K562 (cell line): Measurements from ENCODE around the gene SPTY2D1. TPM values are rescaled to one million over a fixed set of nuclear protein-coding genes. Genes with fewer than 3 reads are reported as not detected.
A peak's percentile ranks its signal among the peaks of the same experiment; 100 is the strongest.

Source experiments
- ATAC-seq: fragments of 200-7000 bp; cut with Tn5 transposase; 3 replicates; pipeline ENCODE4 v1.9.1; 2020; ENCODE audit warnings: moderate library complexity
- BruUV-seq: library from RNA; stranded (reverse); fragments of 400-500 nt; replicated peaks from 2 replicates; lab custom pipeline; 2021; lab: Mats Ljungman, UMichigan
- CTCF ChIA-PET: fragments of 300-600 bp; formaldehyde crosslinking; extraction: SDS; loops from one replicate; lab custom pipeline; 2021; ENCODE audit warnings: low intra/inter-chr PET ratio; lab: Yijun Ruan, JAX
- POLR2A ChIA-PET: fragments of 300-600, 350-650 bp; sonication (Branson Sonifier 250); formaldehyde crosslinking; extraction: SDS; loops from one replicate; lab custom pipeline; 2021; ENCODE audit warnings: antibody characterized with exemption, inconsistent platforms; lab: Yijun Ruan, JAX
- DNase-seq, 4 experiments: peaks; one replicate each; pipeline versions ENCODE4 v3.0.0 to v3.0.0-alpha.2; 2011 to 2018; ENCODE audit warnings: low spot score in 3 of 4, mixed read lengths in 3 of 4; ENCODE audit errors: extremely low read depth in 1 of 4
- FAIRE-seq: peaks from 2 replicates; lab custom pipeline; 2011; peaks lifted over from hg19 to GRCh38; lab: Jason Lieb, UNC
- H2AFZ ChIP-seq: 2 replicates; pipeline ENCODE4 v1.6.0; 2011; ENCODE audit warnings: low read depth, low read length, control low read depth, inconsistent platforms
- H3K27ac ChIP-seq: fragments of 200-600 bp; 3 replicates; pipeline ENCODE4 v1.8.0; 2011; ENCODE audit warnings: low read depth, mild to moderate bottlenecking, control low read depth, inconsistent platforms, low read length, moderate library complexity, mixed read lengths; ENCODE audit errors: extremely low read depth
- H3K27me3 ChIP-seq, 2 experiments: fragments of 300-600 bp in 1 of 2; 2 replicates in 1 of 2; 3 replicates in 1 of 2; pipeline versions ENCODE4 v1.6.0 to v1.8.0; 2011; ENCODE audit warnings: inconsistent platforms in 2 of 2, low read length in 2 of 2, mild to moderate bottlenecking in 1 of 2, mixed read lengths in 1 of 2, moderate library complexity in 1 of 2; ENCODE audit not compliant: control insufficient read depth in 2 of 2, insufficient read depth in 2 of 2
- H3K36me3 ChIP-seq: fragments of 300-600 bp; 3 replicates; pipeline ENCODE4 v1.8.0; 2011; ENCODE audit warnings: mild to moderate bottlenecking, low read length, inconsistent platforms; ENCODE audit not compliant: control insufficient read depth, insufficient read depth
- H3K4me1 ChIP-seq, 2 experiments: fragments of 200-600 bp in 1 of 2; replicated peaks in 1 of 2; 2 replicates in 1 of 2; 3 replicates in 1 of 2; pipeline versions ENCODE4 v1.5.1 to v1.8.0; 2011; ENCODE audit warnings: inconsistent platforms in 2 of 2, low read length in 2 of 2, mild to moderate bottlenecking in 1 of 2, mixed read lengths in 1 of 2, moderate library complexity in 1 of 2; ENCODE audit not compliant: control insufficient read depth in 2 of 2, insufficient read depth in 2 of 2
- H3K4me2 ChIP-seq: 2 replicates; pipeline ENCODE4 v1.6.1; 2011; ENCODE audit warnings: low read length, control low read depth, inconsistent platforms, mixed read lengths; ENCODE audit not compliant: insufficient read depth
- H3K4me3 ChIP-seq: fragments of 200-600 bp; sonication (generic), shearing (Covaris generic); 2 replicates; pipeline ENCODE4 v1.5.1; 2016; ENCODE audit warnings: control low read depth, inconsistent platforms
- H3K79me2 ChIP-seq: fragments of 200-600 bp; 3 replicates; pipeline ENCODE4 v1.8.0; 2011; ENCODE audit warnings: low read length, inconsistent platforms; ENCODE audit not compliant: control insufficient read depth, insufficient read depth
- H3K9ac ChIP-seq, 2 experiments: 2 replicates each; pipeline versions ENCODE4 v1.6.0 to v1.6.1; 2011; ENCODE audit warnings: low read depth in 2 of 2, low read length in 2 of 2, control low read depth in 1 of 2, inconsistent platforms in 1 of 2, mild to moderate bottlenecking in 1 of 2, mixed read lengths in 1 of 2; ENCODE audit not compliant: insufficient read depth in 1 of 2
- H3K9me1 ChIP-seq: one replicate; pipeline ENCODE4 v1.6.0; 2011; ENCODE audit warnings: inconsistent platforms, mild to moderate bottlenecking, low read length, moderate library complexity; ENCODE audit not compliant: control insufficient read depth, insufficient read depth
- H3K9me3 ChIP-seq: replicated peaks from 2 replicates; pipeline ENCODE4 v1.5.1; 2011; ENCODE audit warnings: low read depth, low read length, inconsistent platforms; ENCODE audit not compliant: control insufficient read depth, insufficient read depth
- H4K20me1 ChIP-seq: replicated peaks from 2 replicates; pipeline ENCODE4 v1.6.1; 2011; ENCODE audit warnings: low read length, inconsistent platforms, mixed read lengths; ENCODE audit not compliant: control insufficient read depth, insufficient read depth
- HNRNPLL ChIP-seq: fragments of 200-400 bp; formaldehyde crosslinking; IDR thresholded peaks from 2 replicates; pipeline ENCODE4 v1.6.1; 2017; ENCODE audit warnings: low read length, low read depth, mild to moderate bottlenecking; ENCODE audit not compliant: poor library complexity, severe bottlenecking
- MTF1 ChIP-seq: fragments of 250-450 bp; sonication (Bioruptor Pico); IDR thresholded peaks from 2 replicates; pipeline ENCODE4 v1.9.0; 2021; ENCODE audit warnings: moderate library complexity, mild to moderate bottlenecking, inconsistent platforms, borderline replicate concordance
- NFYB ChIP-seq: IDR thresholded peaks from 2 replicates; pipeline ENCODE4 v1.6.1; 2011; ENCODE audit warnings: mild to moderate bottlenecking, moderate library complexity; ENCODE audit not compliant: insufficient read length; ENCODE audit errors: extremely low read depth
- SLC30A9 ChIP-seq: fragments of 250-450 bp; sonication (Bioruptor Pico); IDR thresholded peaks from 2 replicates; pipeline ENCODE4 v1.8.0; 2022; ENCODE audit warnings: mild to moderate bottlenecking, moderate library complexity
- SREBF2 ChIP-seq: sonication (generic); formaldehyde crosslinking; IDR thresholded peaks from 2 replicates; pipeline ENCODE4 v1.4.0; 2020; ENCODE audit warnings: mild to moderate bottlenecking, missing genetic modification reagents
- STAT5A ChIP-seq: IDR thresholded peaks from 2 replicates; pipeline ENCODE4 v1.6.1; 2012; ENCODE audit warnings: low read length, inconsistent platforms, borderline replicate concordance
- TFAM ChIP-seq: fragments of 250-450 bp; sonication (Bioruptor Pico); conservative IDR thresholded peaks from 2 replicates; pipeline ENCODE4 v1.5.0; 2021; ENCODE audit warnings: mild to moderate bottlenecking, moderate library complexity
- ZC3H8 ChIP-seq: fragments of 450-650 bp; IDR thresholded peaks from 2 replicates; pipeline ENCODE4 v1.6.1; 2017
- ZFP1 ChIP-seq: fragments of 450-650 bp; formaldehyde crosslinking; IDR thresholded peaks from 2 replicates; pipeline ENCODE4 v1.4.0; 2020; ENCODE audit warnings: mild to moderate bottlenecking, mixed read lengths
- ZKSCAN1 ChIP-seq: fragments of 150-350 bp; IDR thresholded peaks from 2 replicates; pipeline ENCODE4 v1.6.1; 2016; ENCODE audit warnings: low read depth, low read length
- ZNF695 ChIP-seq: fragments of 450-650 bp; formaldehyde crosslinking; IDR thresholded peaks from 2 replicates; pipeline ENCODE4 v1.4.0; 2020; ENCODE audit warnings: mild to moderate bottlenecking, moderate library complexity
- ZNF717 ChIP-seq: fragments of 250-450 bp; sonication (Bioruptor Pico); IDR thresholded peaks from 2 replicates; pipeline ENCODE4 v1.5.0; 2021
- ZSCAN29 ChIP-seq: fragments of 450-650 bp; IDR thresholded peaks from 2 replicates; pipeline ENCODE4 v1.6.1; 2017
- WGBS: fragments of 100-300 bp; shearing (Covaris generic); methylation state at CpG from one replicate; pipeline ENCODE4 v1.1.6; 2016; ENCODE audit warnings: low coverage, mixed read lengths; ENCODE audit not compliant: insufficient coverage; ENCODE audit errors: missing lambda C conversion rate; 5-methylcytosine and 5-hydroxymethylcytosine counted together
- in situ Hi-C: fragments of 300-500 bp; cut with MboI; formaldehyde crosslinking; loops from 4 replicates; pipeline ENCODE4 v1.15.0; 2018; ENCODE audit warnings: inconsistent platforms, mixed read lengths
- intact Hi-C: fragments of 100-400 bp; cut with micrococcal nuclease; formaldehyde crosslinking; loops from 2 replicates; pipeline ENCODE4 v1.14.2; 2022
- polyA plus RNA-seq, 8 experiments: library from polyadenylated mRNA; depleted of rRNA in 4 of 8; stranded (reverse) in 5 of 8; unstranded in 3 of 8; fragments of >200 nt; fragmentation: Nextera tagmentation in 2 of 8; fragmentation: Illumina TruSeq in 1 of 8; extraction: Ambion mirVana in 2 of 8; extraction: Trizol in 1 of 8; gene quantifications; 2 replicates each; pipeline versions ENCODE4 v1.2.1 to v1.2.3, GENCODE V29; 2011 to 2014; ENCODE audit warnings: inconsistent platforms in 1 of 8, missing spikeins in 1 of 8
- total RNA-seq, 7 experiments: library from RNA; depleted of rRNA in 6 of 7; stranded (reverse); fragments of >200 nt in 6 of 7; fragmentation: Illumina TruSeq in 2 of 7; extraction: Trizol in 2 of 7; gene quantifications; 2 replicates each; pipeline versions ENCODE4 v1.2.1 to v1.2.3, GENCODE V29; 2011 to 2021; ENCODE audit warnings: low replicate concordance in 1 of 7
- TF ChIP-seq, protein P1 (sequence below): sonication (generic); formaldehyde crosslinking; IDR thresholded peaks from 2 replicates; pipeline ENCODE4 v1.8.0; 2022; ENCODE audit warnings: mild to moderate bottlenecking, missing genetic modification reagents
- TF ChIP-seq, protein P2 (sequence below): fragments of 200-800 bp; sonication (Bioruptor generic); IDR thresholded peaks from 2 replicates; pipeline ENCODE4 v1.6.1; 2017; ENCODE audit warnings: missing genetic modification characterization, missing compliant biosample characterization
- TF ChIP-seq, protein P3 (sequence below): IDR thresholded peaks from 2 replicates; pipeline ENCODE4 v1.6.1; 2014; ENCODE audit warnings: antibody characterized with exemption

The SPTY2D1 gene
- total and polyA plus RNA-seq, 9 of the 15 experiments (the other 6 are each of a cell fraction or from before 2014, with no cell fraction given): 3.2 to 32.1 (median 12.9) TPM

DNA sequence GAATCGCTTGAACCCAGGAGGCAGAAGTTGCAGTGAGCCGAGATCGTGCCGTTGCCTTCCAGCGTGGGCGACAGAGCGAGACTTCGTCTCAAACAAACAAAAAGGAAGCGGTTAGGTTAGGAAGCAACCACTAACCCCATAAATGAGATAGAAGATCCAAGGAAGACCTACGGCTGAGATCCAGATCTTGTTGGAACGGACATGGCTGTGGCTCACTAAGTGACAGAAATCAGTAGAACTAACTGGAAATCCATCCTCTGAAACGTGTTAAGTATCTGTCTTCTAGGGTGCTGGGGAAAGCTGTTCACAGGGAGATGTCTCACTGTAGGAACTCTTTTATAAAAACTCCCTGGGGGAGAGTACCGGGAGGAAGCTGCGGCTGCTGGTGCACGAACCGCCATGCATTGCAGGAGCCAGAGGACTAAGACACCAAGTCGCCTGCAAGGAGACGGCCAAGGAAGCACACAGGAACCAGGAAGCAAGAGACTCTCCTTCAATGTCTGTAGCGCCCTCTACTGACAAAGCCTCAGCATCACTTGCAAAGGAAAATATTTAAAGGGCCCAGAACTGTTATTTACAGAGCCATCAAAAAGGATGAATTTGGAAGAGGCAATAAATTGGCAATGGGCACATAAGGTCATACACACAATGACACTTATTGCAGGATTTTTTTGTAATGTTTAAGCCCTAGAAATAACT is 16.9 kb upstream of the SPTY2D1 start (continued):
- TF ChIP-seq, protein P1, sequence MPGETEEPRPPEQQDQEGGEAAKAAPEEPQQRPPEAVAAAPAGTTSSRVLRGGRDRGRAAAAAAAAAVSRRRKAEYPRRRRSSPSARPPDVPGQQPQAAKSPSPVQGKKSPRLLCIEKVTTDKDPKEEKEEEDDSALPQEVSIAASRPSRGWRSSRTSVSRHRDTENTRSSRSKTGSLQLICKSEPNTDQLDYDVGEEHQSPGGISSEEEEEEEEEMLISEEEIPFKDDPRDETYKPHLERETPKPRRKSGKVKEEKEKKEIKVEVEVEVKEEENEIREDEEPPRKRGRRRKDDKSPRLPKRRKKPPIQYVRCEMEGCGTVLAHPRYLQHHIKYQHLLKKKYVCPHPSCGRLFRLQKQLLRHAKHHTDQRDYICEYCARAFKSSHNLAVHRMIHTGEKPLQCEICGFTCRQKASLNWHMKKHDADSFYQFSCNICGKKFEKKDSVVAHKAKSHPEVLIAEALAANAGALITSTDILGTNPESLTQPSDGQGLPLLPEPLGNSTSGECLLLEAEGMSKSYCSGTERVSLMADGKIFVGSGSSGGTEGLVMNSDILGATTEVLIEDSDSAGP (CRISPR knock-in tag): peak; percentile 86
- TF ChIP-seq ZC3H8 (no peak), ZKSCAN1 (no peak), TFAM (CRISPR knock-in tag) (no peak)

DNA sequence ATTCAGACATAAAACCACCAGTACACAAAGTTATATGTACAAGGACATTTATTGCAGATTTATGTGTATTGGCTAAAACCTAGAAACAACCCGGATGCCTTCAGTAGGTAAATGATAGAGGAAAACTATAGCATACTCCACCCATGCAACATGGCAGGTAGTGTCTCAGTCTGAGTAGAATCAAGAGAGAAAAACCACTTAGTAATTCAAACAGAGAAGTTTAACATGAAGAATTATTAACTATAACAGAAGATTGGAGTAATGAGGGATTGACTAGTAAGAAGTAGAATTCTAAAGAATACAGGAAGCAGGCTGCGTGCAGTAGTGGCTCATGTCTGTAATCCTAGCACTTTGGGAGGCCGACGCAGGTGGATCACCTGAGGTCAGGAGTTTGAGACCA is 16.2 kb upstream of the SPTY2D1 start:
- in situ Hi-C loops: loop anchor here (10.0 kb wide), 1 partner anchor 396 kb away; no protein-coding TSS in a partner anchor
- FAIRE-seq: no peak
- peak overlapping the region; percentile 58; the same call in 1 of the 2 replicates for H3K4me2 ChIP-seq
- no peak for ATAC-seq
- H3K9me3 ChIP-seq: 0 out of 2 replicates have a peak, but pooled peaks cover 2% of the 10 kb centered on the region
- CTCF ChIA-PET: interaction anchor here (0.5 to 1.3 kb wide), 2 partner anchors 110 to 118 kb away, joined by 3 to 9 read pairs; no protein-coding TSS in a partner anchor
- H3K9me1 ChIP-seq: no peaks in the 10 kb centered on the region
- peak overlapping the region; percentile 98 for H2AFZ ChIP-seq
- no TSS peak for BruUV-seq
- no peaks in the 10 kb centered on the region for H3K27me3 ChIP-seq
- POLR2A ChIA-PET: interaction anchor here (0.6 to 1.7 kb wide), 4 partner anchors 17 to 406 kb away, joined by 3 read pairs; no protein-coding TSS in a partner anchor
- DNase-seq: no peak
- H4K20me1 ChIP-seq: no peaks in the 10 kb centered on the region
- H3K4me3 ChIP-seq: no peak overlapping the region
- H3K36me3 ChIP-seq: no peaks in the 10 kb centered on the region
- 70% methylated on average over 4 of the region's 4 CpGs for WGBS
- intact Hi-C loops: no loop called here
- no peak overlapping the region for H3K9ac ChIP-seq
- H3K27ac ChIP-seq: peak overlapping the region; percentile 25; the same call in 1 of the 3 replicates
- no peaks in the 10 kb centered on the region for H3K79me2 ChIP-seq
- H3K4me1 ChIP-seq: peaks cover 6 to 14% of the 10 kb centered on the region in 2 experiments
- TF ChIP-seq ZSCAN29 (no peak), ZNF695 (CRISPR knock-in tag) (no peak), ZFP1 (CRISPR knock-in tag) (no peak), SLC30A9 (no peak), MTF1 (CRISPR knock-in tag) (no peak), STAT5A (no peak), SREBF2 (CRISPR knock-in tag) (no peak), ZNF717 (no peak), NFYB (no peak), HNRNPLL (no peak)
- TF ChIP-seq, protein P2, sequence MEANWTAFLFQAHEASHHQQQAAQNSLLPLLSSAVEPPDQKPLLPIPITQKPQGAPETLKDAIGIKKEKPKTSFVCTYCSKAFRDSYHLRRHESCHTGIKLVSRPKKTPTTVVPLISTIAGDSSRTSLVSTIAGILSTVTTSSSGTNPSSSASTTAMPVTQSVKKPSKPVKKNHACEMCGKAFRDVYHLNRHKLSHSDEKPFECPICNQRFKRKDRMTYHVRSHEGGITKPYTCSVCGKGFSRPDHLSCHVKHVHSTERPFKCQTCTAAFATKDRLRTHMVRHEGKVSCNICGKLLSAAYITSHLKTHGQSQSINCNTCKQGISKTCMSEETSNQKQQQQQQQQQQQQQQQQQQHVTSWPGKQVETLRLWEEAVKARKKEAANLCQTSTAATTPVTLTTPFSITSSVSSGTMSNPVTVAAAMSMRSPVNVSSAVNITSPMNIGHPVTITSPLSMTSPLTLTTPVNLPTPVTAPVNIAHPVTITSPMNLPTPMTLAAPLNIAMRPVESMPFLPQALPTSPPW (CRISPR knock-in tag): no peak
- TF ChIP-seq, protein P3, sequence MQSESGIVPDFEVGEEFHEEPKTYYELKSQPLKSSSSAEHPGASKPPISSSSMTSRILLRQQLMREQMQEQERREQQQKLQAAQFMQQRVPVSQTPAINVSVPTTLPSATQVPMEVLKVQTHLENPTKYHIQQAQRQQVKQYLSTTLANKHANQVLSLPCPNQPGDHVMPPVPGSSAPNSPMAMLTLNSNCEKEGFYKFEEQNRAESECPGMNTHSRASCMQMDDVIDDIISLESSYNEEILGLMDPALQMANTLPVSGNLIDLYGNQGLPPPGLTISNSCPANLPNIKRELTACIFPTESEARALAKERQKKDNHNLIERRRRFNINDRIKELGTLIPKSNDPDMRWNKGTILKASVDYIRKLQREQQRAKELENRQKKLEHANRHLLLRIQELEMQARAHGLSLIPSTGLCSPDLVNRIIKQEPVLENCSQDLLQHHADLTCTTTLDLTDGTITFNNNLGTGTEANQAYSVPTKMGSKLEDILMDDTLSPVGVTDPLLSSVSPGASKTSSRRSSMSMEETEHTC: no peak
